B cell (primary cell): Measurements from ENCODE around the gene TRIM16.
"Not testable (repeated sequence)": the region's sequence is repeated elsewhere in the genome, so short reads cannot be mapped to it uniquely, and the experiment has no call there.

Experiments used
- EZH2 ChIP-seq: IDR thresholded peaks from 2 replicates; pipeline ENCODE4 v1.6.1; 2012; ENCODE audit warnings: borderline replicate concordance, low read depth, mild to moderate bottlenecking, moderate library complexity, low read length; ENCODE audit not compliant: insufficient read depth, poor library complexity, severe bottlenecking
- TF ChIP-seq, protein P1 (sequence below): fragments of 200-600 bp; IDR thresholded peaks from one replicate; pipeline ENCODE4 v1.8.0; 2022; ENCODE audit warnings: antibody characterized with exemption, mild to moderate bottlenecking

DNA sequence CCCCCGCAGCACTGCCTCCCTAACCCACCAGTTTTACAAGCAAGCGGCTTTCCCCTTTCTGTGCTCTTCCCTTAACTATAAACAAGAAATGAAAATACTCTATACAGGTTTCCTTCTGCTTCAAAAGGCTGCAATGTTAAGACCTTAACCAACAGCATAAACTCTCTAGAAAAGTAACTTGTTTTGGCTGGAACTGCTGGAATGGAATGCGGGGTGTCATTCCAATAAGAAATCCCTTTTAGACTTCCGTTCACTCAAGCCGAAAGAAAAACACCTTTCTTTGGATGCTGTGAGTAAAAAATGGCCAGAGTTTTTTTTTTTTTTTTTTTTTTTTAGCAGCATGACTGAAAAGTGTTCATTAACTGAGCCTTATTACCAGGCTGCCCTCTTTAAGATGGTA lies 92.1 kb downstream of the TRIM16 start:
- TF ChIP-seq, protein P1, sequence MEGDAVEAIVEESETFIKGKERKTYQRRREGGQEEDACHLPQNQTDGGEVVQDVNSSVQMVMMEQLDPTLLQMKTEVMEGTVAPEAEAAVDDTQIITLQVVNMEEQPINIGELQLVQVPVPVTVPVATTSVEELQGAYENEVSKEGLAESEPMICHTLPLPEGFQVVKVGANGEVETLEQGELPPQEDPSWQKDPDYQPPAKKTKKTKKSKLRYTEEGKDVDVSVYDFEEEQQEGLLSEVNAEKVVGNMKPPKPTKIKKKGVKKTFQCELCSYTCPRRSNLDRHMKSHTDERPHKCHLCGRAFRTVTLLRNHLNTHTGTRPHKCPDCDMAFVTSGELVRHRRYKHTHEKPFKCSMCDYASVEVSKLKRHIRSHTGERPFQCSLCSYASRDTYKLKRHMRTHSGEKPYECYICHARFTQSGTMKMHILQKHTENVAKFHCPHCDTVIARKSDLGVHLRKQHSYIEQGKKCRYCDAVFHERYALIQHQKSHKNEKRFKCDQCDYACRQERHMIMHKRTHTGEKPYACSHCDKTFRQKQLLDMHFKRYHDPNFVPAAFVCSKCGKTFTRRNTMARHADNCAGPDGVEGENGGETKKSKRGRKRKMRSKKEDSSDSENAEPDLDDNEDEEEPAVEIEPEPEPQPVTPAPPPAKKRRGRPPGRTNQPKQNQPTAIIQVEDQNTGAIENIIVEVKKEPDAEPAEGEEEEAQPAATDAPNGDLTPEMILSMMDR: not testable (repeated sequence)
- TF ChIP-seq EZH2: not testable (repeated sequence)
